Measurements from ENCODE around the gene IL31.

IL31 gene

DNA sequence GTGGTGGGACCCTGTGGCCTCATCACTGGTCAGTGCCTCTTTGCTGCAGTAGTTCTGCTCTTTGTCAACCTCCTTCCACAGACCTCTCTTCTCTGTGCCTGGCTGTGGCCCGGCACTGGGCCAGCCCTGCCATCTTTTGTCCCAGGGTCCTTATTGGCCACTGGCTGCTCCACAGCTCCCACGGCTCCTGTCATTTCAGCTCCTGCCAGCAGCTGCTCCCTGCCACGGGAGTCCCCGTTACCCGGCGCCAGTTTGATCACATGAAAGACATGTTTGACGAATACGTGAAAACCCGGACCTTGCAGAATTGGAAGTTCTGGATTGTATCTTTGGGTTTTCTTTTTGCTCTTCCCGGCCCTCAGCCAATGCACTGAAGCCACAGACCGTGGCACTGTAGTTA, 35.4 kb downstream of the IL31 start:
- no peaks in the 10 kb centered on the region for H3K9me2 ChIP-seq (replicated peaks; ENCODE audit: insufficient read depth, low read length)
- no peaks in the 10 kb centered on the region for H3K27me3 ChIP-seq (replicated peaks; ENCODE audit: insufficient read depth, low read length)
- no peak overlapping the region for H2AFZ ChIP-seq (ENCODE audit: low read length)
- TF ChIP-seq EZH2phosphoT487 (IDR thresholded peaks at IDR 0.05; ENCODE audit: low read length) (no peak), CTCF (IDR thresholded peaks at IDR 0.05; ENCODE audit: low read length) (no peak), EZH2 (optimal IDR thresholded peaks at IDR 0.05; ENCODE audit: low read depth, low read length) (no peak)
- no peaks in the 10 kb centered on the region for H4K20me1 ChIP-seq (ENCODE audit: insufficient read depth, low read length)
- no peaks in the 10 kb centered on the region for H3K4me1 ChIP-seq (ENCODE audit: low read length)
- no peaks in the 10 kb centered on the region for H3F3A ChIP-seq (ENCODE audit: insufficient read depth, low read length)
- no peak overlapping the region for H3K9ac ChIP-seq (ENCODE audit: low read length)
- DNase-seq, result no peak
- no peak overlapping the region for H3K27ac ChIP-seq (ENCODE audit: low read length)
- H3K9me3 ChIP-seq (replicated peaks; ENCODE audit: insufficient read depth, low read length), result no peaks in the 10 kb centered on the region
- no peaks in the 10 kb centered on the region for H3K79me2 ChIP-seq (ENCODE audit: low read length)
- no peak overlapping the region for H3K4me3 ChIP-seq (ENCODE audit: low read length)
- no peak overlapping the region for H3K4me2 ChIP-seq (ENCODE audit: low read depth, low read length)
- H3K36me3 ChIP-seq (replicated peaks; ENCODE audit: insufficient read depth, low read length), result no peaks in the 10 kb centered on the region

GRCh38 chr12:122138181-122138580, 35.8 kb downstream of the IL31 start:
- no peaks in the 10 kb centered on the region for H3K4me1 ChIP-seq (ENCODE audit: low read length)
- TF ChIP-seq EZH2phosphoT487 (IDR thresholded peaks at IDR 0.05; ENCODE audit: low read length) (no peak), EZH2 (optimal IDR thresholded peaks at IDR 0.05; ENCODE audit: low read depth, low read length) (no peak), CTCF (IDR thresholded peaks at IDR 0.05; ENCODE audit: low read length) (no peak)
- no peaks in the 10 kb centered on the region for H4K20me1 ChIP-seq (ENCODE audit: insufficient read depth, low read length)
- no peak overlapping the region for H3K27ac ChIP-seq (ENCODE audit: low read length)
- H3K9me2 ChIP-seq (replicated peaks; ENCODE audit: insufficient read depth, low read length), result no peaks in the 10 kb centered on the region
- H3K4me2 ChIP-seq (ENCODE audit: low read depth, low read length), result no peak overlapping the region
- no peaks in the 10 kb centered on the region for H3K79me2 ChIP-seq (ENCODE audit: low read length)
- H3K9ac ChIP-seq (ENCODE audit: low read length), result no peak overlapping the region
- H3K27me3 ChIP-seq (replicated peaks; ENCODE audit: insufficient read depth, low read length), result no peaks in the 10 kb centered on the region
- no peaks in the 10 kb centered on the region for H3K36me3 ChIP-seq (replicated peaks; ENCODE audit: insufficient read depth, low read length)
- no peak overlapping the region for H3K4me3 ChIP-seq (ENCODE audit: low read length)
- no peaks in the 10 kb centered on the region for H3K9me3 ChIP-seq (replicated peaks; ENCODE audit: insufficient read depth, low read length)
- no peaks in the 10 kb centered on the region for H3F3A ChIP-seq (ENCODE audit: insufficient read depth, low read length)
- H2AFZ ChIP-seq (ENCODE audit: low read length), result no peak overlapping the region
- no peak for DNase-seq

GRCh38 chr12:122137681-122138080, 36.3 kb downstream of the IL31 start:
- Histone ChIP-seq H3K9me2 (replicated peaks; ENCODE audit: insufficient read depth, low read length) (no peaks in the 10 kb centered on the region), H3K27me3 (replicated peaks; ENCODE audit: insufficient read depth, low read length) (no peaks in the 10 kb centered on the region)

More at GRCh38 chr12:122137681-122138080, 36.3 kb downstream of the IL31 start:
- H2AFZ ChIP-seq (ENCODE audit: low read length), result no peak overlapping the region
- H3K79me2 ChIP-seq (ENCODE audit: low read length), result no peaks in the 10 kb centered on the region
- H3K9ac ChIP-seq (ENCODE audit: low read length), result no peak overlapping the region
- H4K20me1 ChIP-seq (ENCODE audit: insufficient read depth, low read length), result no peaks in the 10 kb centered on the region
- DNase-seq, result no peak
- no peak overlapping the region for H3K4me3 ChIP-seq (ENCODE audit: low read length)
- H3F3A ChIP-seq (ENCODE audit: insufficient read depth, low read length), result no peaks in the 10 kb centered on the region
- H3K27ac ChIP-seq (ENCODE audit: low read length), result no peak overlapping the region
- no peaks in the 10 kb centered on the region for H3K9me3 ChIP-seq (replicated peaks; ENCODE audit: insufficient read depth, low read length)
- H3K4me2 ChIP-seq (ENCODE audit: low read depth, low read length), result no peak overlapping the region
- H3K36me3 ChIP-seq (replicated peaks; ENCODE audit: insufficient read depth, low read length), result no peaks in the 10 kb centered on the region
- TF ChIP-seq CTCF (IDR thresholded peaks at IDR 0.05; ENCODE audit: low read length) (no peak), EZH2 (optimal IDR thresholded peaks at IDR 0.05; ENCODE audit: low read depth, low read length) (no peak), EZH2phosphoT487 (IDR thresholded peaks at IDR 0.05; ENCODE audit: low read length) (no peak)
- no peaks in the 10 kb centered on the region for H3K4me1 ChIP-seq (ENCODE audit: low read length)
